ENCODE measurements around the gene COL5A2.

The COL5A2 gene

DNA sequence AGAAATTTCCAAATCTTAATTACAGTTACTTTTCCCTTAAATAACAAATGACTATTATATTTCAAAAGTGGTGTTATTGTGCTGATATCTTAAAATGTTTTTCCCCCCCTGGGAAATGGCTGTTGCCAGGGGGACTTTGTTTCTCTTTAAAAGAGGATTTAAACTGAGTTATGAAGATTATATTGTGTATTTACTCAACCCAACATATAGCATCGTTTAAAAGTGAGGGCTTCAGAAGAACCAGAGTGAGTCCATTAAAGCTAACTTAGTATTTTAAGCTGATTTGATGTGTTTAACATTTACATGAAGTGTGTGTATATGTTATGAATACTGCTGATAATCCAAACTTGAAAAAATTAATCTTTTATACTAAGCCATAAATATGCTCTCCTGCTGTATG is 81.6 kb downstream of the COL5A2 start:
- DNase-seq (ENCODE audit: low spot score): no peak

DNA sequence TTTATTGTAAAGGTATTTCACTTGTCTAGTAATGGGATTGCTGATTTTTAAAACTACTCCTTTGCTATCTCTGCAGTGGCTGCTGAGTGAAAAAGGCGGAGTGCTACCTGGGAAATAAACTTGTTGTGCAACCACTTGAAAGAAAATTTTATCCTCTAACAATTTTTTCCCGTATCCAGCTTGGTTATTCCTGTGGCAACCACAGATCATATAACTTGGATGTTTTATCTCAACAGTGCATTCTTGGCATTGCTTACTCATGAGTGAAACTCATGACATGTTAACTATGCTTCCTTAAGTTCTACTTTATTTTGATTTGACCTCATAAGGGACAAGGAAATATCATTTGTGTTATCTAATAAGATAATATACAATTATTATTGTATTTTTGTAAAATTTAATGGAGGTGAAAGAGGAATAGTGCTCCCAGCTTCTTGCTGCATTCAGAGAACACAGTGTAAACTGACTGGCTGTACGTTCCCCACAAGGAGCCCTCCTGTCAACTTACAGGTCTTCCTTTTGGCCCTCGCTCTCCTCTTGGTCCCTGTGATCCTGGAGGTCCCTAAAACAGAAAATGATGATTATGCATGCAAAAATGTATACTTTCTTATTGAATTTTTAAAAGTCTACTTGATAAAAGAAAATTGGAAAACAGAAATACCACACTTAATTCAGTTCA is 82.7 kb downstream of the COL5A2 start:
- no peak for DNase-seq (ENCODE audit: low spot score)

DNA sequence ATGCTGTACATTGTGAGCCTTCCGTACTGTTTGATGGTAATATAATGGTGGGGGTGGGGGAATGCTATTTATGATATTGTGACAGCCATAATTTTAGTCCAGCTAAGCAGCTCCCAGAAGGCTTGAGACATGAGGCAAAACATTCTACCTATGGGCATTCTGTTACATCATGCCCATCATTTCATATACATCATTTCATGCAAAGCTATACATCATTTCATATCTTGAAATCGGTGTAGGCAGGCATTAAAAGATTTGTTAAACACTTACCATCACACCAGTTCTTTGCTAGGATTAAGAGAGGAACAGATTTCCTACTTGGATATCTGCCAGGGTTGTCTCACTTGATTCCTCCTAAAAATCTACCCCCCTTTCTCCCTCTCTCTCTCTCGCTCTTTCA is 84.5 kb downstream of the COL5A2 start:
- no peak for DNase-seq (ENCODE audit: low spot score)

DNA sequence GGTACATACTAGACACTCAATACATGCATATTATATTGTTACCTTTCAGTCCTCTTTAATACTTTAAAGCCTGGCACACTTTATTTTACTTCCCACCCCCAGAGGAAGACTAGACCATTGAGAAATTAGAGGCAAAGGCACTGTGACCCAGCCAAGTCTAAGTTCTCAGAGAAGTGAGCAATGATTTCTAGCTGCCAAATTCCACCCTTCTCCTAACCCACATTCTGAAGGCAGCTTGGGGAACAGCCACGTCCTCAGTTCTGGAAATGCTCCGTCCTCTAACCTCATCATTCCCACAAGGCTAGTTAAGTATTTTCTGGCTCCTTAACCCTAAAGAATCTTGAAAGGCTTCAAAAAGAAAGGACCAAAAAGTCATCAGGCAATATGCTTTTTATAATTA is 86.6 kb downstream of the COL5A2 start:
- no peak for DNase-seq (ENCODE audit: low spot score)

DNA sequence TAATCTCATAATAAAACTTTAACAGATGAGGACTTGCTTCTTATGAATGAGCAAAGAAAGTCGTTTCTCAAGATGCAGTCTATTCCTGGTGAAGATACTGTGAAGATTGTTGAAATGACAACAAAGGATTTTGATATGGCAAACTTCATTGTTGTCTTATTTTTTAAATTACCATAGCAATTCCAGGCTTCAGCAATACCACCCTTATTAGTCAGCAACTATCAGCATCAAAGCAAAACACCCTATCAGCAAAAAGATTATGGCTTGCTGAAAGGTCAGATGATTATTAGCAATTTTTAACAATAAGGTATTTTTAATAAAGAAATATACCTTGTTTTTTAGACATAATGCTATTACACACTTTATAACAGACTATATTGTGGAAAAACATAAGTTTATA is 88.3 kb downstream of the COL5A2 start:
- no peak for DNase-seq (ENCODE audit: low spot score)

DNA sequence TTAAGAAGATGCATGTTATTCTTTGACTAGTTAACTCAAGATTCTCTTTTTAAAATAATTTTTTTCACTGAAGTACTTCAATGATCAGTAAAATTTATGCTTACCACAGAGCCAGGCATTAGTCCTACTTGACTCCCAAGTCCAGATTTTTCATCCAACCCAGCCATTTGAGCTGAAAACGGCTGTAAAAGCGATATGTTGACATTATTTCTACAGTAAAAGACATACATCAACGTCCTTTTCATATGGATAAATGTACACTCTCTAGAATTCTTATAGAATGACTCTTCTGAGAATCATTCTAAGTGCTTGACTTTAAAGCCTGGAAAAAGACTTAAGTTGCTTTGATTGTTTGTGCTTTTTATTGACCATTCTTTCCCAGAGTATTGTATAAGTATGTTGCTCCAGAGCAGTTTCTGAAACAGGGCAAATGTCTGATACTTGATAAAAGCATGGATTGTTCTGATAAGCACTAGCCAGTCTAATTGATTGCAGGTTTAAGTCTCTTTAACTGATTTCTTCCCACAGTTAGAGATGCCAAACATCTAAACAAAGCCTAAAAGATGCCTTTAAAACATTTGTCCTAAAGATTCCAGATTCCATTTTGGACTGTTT is 90.9 kb downstream of the COL5A2 start:
- no peak for DNase-seq (ENCODE audit: low spot score)

DNA sequence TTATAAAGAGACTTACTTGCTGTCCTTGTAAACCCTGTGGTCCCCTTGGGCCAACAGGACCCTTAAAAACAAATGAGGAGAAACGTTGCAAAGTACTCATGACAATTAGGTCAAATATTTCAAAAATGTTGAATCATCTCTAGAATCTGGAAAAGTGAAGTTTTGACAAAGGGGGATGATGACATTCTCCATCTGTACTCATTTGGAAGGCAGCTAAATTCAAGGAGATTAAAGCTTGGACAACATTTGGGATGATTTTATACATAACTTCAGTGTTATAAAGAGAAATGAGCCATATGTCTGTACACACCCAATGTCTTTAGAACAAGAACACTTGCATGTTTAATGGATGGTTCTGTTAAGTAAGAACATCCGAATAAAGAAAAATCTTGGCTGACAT is 92.9 kb downstream of the COL5A2 start:
- DNase-seq (ENCODE audit: low spot score): no peak

DNA sequence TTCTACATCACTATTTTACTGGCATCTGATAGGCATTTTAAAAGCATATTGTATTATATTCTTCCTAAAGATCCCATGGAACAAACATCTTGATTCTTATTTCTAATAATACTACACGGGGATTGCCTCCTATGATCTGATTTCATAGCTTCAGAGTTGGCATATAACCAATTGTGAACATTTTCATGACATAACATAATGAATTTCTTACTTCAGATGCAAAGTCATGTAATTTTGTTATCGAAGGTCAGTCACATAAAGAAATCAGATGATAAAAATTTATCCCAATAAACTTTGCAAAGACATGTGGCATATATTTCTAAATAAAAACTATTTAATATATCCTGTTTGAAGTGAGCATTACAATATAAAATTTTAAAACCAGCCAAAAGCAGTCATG is 93.3 kb downstream of the COL5A2 start:
- DNase-seq (ENCODE audit: low spot score): no peak

DNA sequence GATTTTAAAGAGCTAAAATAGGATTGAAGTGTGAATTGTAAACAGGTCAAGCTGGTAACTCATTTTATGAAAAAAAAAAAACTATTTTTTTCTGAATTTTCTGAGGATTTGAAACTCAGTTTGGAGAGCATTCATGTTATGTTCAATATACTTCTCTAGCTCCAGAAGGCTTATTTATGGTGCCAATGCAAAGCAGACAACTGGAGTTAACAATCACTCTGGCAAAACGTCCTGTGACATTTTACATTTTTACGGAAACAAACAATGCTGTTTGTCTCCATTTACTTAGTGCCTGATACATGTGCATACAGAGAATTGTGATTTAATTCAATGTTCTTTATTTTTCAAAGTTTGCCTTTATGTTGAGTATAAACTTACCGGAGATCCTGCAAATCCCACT is 96.0 kb downstream of the COL5A2 start:
- DNase-seq (ENCODE audit: low spot score): no peak

DNA sequence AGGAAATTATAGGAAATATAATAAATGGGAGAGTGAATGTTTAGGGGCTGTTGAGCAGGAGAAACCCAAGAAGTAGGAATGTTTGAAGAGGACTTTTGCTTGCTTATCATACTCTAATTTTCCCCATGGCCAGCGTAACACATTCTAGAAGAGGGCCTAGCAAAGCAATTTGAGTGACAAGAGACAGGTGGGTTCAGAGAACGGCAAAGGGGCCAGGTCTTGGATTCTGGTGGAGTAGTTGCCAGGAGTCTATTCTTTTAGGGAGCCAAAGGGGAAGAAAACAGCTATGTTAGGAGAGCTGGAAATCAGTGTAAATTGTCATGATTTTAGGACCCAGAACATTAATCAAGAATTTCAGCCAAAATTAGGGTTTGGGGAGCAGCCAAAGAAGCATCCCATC is 96.5 kb downstream of the COL5A2 start:
- DNase-seq (ENCODE audit: low spot score): no peak

DNA sequence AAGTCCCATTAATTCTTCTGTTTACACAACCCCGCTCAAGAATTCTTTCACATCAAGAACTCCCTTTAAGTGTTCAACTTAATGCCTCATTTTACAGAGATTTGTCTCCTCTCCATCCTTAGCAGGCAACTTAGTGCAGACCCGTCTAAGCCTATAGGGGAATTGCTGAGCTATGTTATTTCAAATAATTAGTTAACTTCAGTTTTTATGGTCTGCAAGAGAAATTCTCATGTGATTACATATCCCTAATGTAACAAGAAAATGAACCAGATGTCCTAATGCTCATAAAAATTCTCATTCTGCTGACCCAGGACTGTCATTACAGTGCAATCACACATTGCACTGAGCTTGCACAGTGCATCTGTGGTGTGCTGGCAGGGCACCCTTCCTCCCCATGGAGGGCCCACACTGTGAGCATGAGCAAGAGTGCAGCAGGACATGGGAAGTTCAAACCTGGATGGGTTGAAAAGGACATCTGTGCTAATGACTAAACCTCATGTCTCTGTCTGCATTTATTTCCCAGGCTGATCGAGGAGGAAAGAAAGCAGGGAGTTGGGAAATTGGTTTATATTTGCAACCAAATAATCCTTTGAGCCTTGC is 97.1 kb downstream of the COL5A2 start:
- no peak for DNase-seq (ENCODE audit: low spot score)

DNA sequence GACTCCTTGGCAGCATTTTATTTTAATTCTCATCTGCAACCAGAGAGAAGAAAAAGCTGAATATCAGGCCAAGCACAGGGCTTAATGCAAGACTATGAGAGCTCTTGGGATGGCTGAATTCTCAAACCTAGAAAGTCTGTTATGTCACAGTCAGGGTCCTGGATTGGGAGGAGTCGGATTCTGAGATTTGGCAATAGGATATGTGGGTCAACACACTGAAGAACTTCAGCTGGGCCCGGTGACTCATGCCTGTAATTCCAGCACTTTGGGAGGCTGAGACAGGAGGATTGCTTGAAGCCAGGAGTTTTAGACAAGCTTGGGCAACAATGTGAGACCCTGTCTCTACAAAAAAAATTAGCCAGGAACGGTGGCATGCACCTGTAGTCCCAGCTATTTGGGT is 103.0 kb downstream of the COL5A2 start:
- DNase-seq (ENCODE audit: low spot score): no peak

DNA sequence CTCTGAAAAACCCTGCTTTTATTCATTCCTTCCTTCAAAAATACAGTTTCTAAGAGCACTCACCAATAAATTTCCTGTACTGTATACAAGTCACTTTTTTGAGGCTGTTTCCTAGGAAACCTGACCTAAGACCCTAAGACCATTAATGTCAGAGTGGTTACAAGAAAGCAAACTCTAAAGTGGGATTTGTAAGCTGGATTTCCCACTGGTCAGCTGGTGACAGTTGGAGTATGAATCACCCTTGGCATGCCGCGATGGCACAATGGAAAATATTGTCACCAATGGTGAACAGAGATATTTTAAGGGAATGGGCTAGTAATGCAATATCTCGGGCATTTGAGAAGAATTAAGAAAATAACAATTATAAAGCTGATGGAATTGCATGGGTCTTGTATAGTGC is 103.4 kb downstream of the COL5A2 start:
- DNase-seq (ENCODE audit: low spot score): no peak

DNA sequence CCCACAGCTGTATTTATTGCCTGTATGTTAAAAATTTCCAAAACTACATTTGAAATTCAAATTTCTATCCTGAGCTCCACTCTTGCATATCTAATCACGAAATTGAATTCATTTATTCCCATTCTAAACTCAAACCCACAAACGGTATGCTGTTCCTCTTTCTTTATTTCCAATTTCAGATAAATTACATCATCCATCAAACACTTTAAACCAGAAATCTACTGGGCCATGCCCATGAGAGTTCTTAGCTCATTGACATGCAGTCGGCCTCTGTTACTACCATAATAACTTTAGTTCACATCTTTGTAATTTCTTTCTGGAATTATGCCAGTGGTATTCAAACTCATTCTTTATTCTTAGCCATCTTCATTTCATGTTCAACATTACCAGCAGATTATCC is 105.1 kb downstream of the COL5A2 start:
- DNase-seq (ENCODE audit: low spot score): no peak

DNA sequence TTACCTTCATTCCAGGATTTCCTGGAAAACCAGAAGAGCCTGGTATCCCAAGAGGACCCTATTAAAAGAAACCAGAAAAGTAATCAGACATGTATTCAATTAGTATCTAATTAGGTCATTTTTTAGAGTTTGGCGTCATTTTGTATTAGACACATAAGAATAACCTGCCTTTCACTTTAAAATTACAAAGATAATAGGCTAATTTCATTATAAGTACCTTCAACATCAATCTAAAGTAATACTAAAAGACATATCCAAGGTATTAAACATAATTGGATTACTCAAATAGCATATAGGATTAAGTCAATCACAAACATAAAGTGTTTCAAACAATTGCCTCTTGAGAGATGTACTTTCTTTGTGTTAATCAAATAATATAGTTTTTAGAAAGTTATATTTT is 107.5 kb downstream of the COL5A2 start:
- no peak for DNase-seq (ENCODE audit: low spot score)

DNA sequence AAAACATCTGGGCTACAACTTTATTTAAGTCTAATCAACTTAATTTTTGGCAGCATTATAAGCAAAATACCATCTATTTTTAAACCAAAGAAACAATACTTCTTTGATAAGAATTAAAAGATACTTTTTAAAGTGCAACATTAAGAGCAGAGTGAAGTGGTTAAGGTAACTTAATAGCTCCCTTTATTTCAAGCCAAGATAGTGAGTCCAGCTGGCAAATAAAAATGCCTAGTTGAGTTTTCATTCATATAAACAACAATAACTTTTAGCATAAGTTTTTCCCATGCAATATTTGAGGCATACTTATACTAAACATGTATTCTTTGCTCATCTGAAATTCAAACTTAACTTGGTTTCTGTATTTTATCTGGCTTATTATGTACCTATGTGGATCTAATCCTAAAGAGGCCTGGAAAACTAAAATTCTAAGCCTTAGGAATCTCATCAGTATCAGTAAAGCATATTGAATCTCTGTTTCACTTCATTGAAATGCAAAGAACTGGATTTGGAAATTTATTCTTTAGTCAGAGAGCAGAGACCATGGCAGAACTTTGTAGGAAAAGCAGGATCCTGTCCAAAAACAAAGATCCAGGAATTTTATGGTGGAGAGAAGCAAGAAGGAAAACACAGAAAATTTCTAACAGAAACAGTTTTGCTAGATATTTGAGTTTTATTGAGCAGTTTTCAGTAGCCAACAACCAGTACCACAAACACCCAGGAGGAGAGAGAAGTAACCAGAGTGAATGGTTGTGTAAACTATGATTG is 109.5 kb downstream of the COL5A2 start:
- no peak for DNase-seq (ENCODE audit: low spot score)

DNA sequence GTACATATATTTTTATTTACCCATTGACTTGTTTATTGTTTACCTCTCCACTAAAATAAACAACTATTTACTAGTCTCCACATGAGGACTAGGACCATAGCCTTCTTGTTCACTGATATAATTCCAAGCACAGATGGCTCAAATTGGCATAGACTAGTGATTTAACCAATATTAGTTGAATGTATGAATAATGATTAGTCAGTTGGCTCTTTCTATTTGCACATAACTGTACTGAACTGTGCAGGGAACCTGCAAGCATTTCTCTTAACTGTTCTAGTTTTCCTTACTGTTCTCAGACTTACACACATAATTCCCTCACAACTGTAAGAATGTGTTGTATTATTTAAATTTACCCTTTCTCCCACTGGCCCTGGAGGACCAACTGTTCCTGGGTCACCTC is 113.5 kb downstream of the COL5A2 start:
- DNase-seq (ENCODE audit: low spot score): no peak

DNA sequence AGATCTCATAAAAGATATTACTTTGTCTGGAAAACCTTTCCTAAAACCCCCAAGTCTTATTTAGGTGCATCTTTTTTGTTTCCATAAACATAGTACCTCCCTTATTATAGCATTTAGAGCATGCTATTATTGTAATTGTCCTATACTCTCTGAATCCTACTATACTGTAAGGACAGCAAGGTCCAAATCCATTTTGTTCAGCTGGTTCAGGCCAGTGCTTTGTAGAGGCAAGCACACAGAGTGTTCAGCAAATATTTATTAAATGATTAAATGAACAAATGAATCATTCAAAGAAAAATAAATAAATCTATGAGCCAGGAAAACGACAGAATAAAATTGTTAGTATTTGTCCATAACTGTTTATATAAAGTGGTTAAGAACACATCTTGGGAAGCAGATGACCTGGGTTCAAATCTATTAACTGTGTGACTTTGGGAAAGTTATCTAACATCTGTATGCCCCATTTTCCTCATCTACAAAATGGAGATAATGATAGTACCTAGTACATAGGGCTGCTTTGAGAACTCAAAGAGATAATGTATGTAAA is 119.4 kb downstream of the COL5A2 start:
- no peak for DNase-seq (ENCODE audit: low spot score)

DNA sequence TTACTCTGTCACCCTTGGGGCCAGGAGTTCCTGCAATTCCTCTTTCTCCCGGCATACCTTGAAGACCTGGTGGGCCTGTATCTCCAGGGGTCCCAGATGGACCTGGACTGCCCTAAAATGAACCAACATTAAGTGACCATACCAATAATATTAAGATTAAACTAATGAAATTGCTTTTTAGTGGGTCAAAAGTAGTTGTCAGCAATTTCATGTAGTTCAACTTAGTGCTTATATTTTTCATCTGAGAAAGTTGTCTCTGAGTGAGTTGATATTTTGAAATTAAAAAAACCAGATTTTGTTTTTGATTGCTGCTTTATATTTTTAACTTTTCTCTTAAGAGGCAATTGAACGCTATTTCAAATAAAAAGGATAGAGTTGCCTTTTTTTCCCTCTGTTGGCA is 122.2 kb downstream of the COL5A2 start:
- DNase-seq (ENCODE audit: low spot score): no peak

DNA sequence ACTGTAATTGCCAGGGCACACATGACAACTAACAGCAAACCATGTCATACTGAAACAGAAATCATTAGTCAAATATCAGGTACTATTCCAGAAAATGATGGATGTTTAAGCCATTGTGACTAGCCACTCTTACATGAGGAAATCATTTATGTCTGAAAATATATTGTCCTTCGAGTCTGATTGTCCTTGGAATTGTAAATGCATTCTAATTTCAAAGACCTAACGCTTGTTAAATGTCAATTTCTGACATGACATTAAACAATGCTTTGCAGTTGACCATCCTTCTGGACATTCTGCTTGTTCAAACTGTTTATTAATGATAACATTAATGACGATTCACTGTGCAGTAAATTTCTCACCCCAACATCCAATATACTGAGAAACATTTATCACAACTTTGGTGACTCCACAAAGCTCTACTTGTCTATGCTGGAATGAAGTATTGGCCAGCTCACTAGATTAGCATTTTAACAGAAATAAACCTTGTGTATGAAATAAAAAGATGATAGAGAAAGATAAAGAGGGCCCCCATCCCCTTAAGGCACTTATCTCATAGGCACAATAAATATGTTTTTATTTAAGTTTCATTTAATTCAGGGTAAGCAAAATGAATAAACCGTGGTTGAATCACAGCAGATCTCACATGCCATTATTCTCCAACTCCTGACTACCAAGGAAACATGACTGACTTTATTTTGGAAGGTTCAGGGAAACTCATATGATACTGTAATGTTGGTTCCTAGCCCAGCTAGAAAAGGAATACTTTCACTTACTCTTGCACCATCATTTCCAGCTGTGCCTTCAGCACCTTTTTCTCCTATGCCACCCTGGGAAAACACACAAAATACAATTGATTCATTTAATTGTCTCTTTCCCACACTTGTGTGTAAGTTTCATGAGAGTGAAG is 123.1 kb downstream of the COL5A2 start:
- DNase-seq (ENCODE audit: low spot score): no peak

DNA sequence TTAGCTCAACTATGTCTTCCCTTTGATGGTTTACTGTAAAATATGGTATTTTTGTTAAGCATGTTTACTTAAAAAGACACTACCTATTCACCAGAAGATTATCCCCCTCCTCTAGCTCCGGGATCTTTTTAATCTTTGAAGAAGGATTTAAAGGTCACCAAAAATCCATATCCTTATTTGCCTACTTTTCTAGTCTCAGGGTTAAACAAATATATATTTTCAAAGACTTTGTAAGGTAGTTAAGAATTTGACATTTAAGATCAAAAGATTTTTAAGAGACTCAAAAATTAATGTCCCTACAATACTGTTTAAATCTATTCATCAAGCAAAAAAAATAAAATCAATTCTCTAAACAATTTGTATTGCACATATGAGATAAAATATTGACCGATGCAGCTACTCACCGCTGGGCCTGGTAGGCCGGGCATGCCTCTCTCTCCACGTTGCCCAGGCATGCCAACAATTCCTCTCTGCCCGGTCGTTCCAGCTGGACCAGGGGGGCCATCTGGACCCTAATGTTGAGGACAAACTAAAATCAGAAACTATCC is 129.3 kb downstream of the COL5A2 start:
- no peak for DNase-seq (ENCODE audit: low spot score)
